Measurements from ENCODE around the gene SAMD15.
A peak's percentile ranks its signal among the peaks of the same experiment; 100 is the strongest.
"Not testable (repeated sequence)": the region's sequence is repeated elsewhere in the genome, so short reads cannot be mapped to it uniquely, and the experiment has no call there.

SAMD15 gene

GRCh38 chr14:77376771-77377501, at the start of gene SAMD15, which contains the start of gene TMED8:
TSS of gene SAMD15 (plus strand) at chr14:77377379. CDS start at chr14:77377419, 40 bp downstream.
TSS of gene TMED8 (minus strand) at chr14:77377094. CDS start at chr14:77377053, 41 bp downstream.
- DNase-seq: peak in 57 of 58 donors; percentile 49 to 93 (median 82)

- DNase-seq: no peak
Observed at GRCh38 chr14:77329872-77330271, 47.3 kb upstream of the SAMD15 start.

- DNase-seq: no peak
Observed at GRCh38 chr14:77335576-77335975, 41.6 kb upstream of the SAMD15 start.

- DNase-seq: not testable (repeated sequence)
Observed at GRCh38 chr14:77337255-77337654, 39.9 kb upstream of the SAMD15 start.

GRCh38 chr14:77337880-77338279, 39.3 kb upstream of the SAMD15 start:
- DNase-seq: no peak

GRCh38 chr14:77338302-77338701, 38.9 kb upstream of the SAMD15 start:
- DNase-seq: no peak

- no peak for DNase-seq
Observed at GRCh38 chr14:77339407-77339806, 37.8 kb upstream of the SAMD15 start.

GRCh38 chr14:77340389-77340788, 36.8 kb upstream of the SAMD15 start:
- no peak for DNase-seq

- no peak for DNase-seq
Observed at GRCh38 chr14:77342726-77343397, 34.3 kb upstream of the SAMD15 start.

GRCh38 chr14:77343662-77344061, 33.5 kb upstream of the SAMD15 start:
- no peak for DNase-seq

GRCh38 chr14:77344377-77344996, 32.7 kb upstream of the SAMD15 start:
- no peak for DNase-seq

- DNase-seq: no peak
Observed at GRCh38 chr14:77346495-77346894, 30.7 kb upstream of the SAMD15 start.

GRCh38 chr14:77347751-77348150, 29.4 kb upstream of the SAMD15 start:
- no peak for DNase-seq

- peak in 1 of 58 donors; percentile 64 for DNase-seq
Observed at GRCh38 chr14:77353469-77354141, 23.6 kb upstream of the SAMD15 start.

GRCh38 chr14:77355811-77356210, 21.4 kb upstream of the SAMD15 start:
- DNase-seq: no peak

- no peak for DNase-seq
Observed at GRCh38 chr14:77356899-77357298, 20.3 kb upstream of the SAMD15 start.

GRCh38 chr14:77359626-77360025, 17.6 kb upstream of the SAMD15 start:
- no peak for DNase-seq

GRCh38 chr14:77364146-77364545, 13.0 kb upstream of the SAMD15 start:
- DNase-seq: no peak

GRCh38 chr14:77369285-77369684, 7.9 kb upstream of the SAMD15 start:
- no peak for DNase-seq

- no peak for DNase-seq
Observed at GRCh38 chr14:77372304-77372841, 4.8 kb upstream of the SAMD15 start.

- no peak for DNase-seq
Observed at GRCh38 chr14:77375164-77375950, 1.8 kb upstream of the SAMD15 start.

Data from anterior cingulate cortex (tissue), 58 donors.